Tibial nerve (tissue), 3 donors: Measurements from ENCODE around the gene CDK18.

Experiments used
- CTCF ChIP-seq, 5 experiments: fragments of 200-600 bp in 3 of 5; fragments of 450-650 bp in 2 of 5; sonication (generic) in 3 of 5; IDR thresholded peaks; one replicate each; pipeline ENCODE4 v1.5.1; 2016 to 2019; ENCODE audit warnings: antibody characterized with exemption in 5 of 5, mild to moderate bottlenecking in 3 of 5, moderate library complexity in 2 of 5
- POLR2A ChIP-seq, 2 donors: fragments of 450-650 bp; IDR thresholded peaks; one replicate each; pipeline ENCODE4 v1.6.1; 2017; ENCODE audit warnings: antibody characterized with exemption in 2 of 2, mild to moderate bottlenecking in 2 of 2, moderate library complexity in 2 of 2

DNA sequence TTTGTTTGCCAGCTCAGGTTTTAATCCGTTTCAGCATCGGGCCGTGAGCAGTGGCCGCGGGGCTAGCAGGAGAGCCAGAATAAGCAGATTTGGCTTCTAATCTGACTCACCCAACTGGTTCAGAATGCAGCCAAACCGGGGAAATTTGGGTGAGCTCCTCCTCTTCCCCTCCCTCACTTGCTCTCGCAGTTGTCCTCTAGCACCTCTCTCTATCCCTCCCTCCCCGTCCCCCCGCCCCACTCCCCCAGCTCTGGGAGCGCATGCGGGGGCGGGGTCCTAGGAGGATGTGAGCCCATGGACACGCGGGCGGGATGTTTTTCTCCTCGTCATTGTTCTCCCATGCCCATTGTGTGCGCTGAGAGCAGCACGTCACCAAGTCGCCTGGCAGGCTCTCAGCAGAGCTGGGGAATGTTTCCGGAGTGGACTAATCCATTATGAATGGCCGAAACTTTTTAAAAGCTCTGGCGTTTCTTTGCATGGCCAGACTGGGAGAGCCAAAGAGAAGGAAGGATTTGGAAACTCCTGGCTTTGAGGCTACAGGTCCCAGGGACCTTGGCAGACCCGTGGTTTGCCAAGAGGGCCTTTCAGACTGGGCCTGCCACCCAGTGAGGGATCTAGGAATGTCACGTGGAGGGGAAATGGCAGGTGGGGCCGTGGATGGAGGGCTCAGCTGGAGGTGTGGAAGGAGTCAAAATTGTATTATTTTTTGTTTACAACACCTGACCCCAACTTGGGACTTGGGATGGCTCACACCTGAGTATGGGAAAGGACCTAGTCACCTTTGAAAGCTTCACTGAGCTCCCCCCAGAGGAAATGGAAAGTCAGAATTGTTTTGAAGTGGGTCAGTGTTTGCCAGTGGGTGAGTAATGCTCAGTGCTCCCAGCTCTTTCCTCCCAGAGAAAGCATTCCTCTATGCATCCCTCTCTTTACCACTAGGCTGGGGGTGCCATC is 39.2 kb downstream of the CDK18 start:
- TF ChIP-seq CTCF (IDR thresholded peaks at IDR 0.05) (no peak), POLR2A (IDR thresholded peaks at IDR 0.05) (no peak)
